ENCODE results near the gene GASK1A. TPM values are rescaled to one million over a fixed set of nuclear protein-coding genes. Genes with fewer than 3 reads are reported as not detected.

GASK1A gene
- total RNA-seq, 4 donors from 2014 or later = 2.6 to 9.5 (median 8.8) TPM

GRCh38 chr3:42980209-42980608 lies 1.1 kb downstream of the GASK1A start:
- no peak for DNase-seq
- Histone ChIP-seq H3K27me3 (no peaks in the 10 kb centered on the region), H3K4me3 (replicated peaks in 1 of 3) (no peak overlapping the region), H3K9me3 (no peaks in the 10 kb centered on the region), H3K27ac (no peak overlapping the region), H3K4me1 (peaks cover 0 to 14% of the 10 kb centered on the region in 2 donors), H3K36me3 (no peaks in the 10 kb centered on the region)
- TF ChIP-seq POLR2A (IDR thresholded peaks at IDR 0.05) (no peak), CTCF (IDR thresholded peaks at IDR 0.05) (no peak)
- intact Hi-C loops (cut with DNase I) = no loop called here
- 86 to 89% methylated on average over 12 of the region's 12 CpGs for WGBS, 2 donors

- H3K27me3 ChIP-seq = no peaks in the 10 kb centered on the region
- no peak for DNase-seq
- H3K4me1 ChIP-seq = peaks cover 0 to 14% of the 10 kb centered on the region in 2 donors
- no peak overlapping the region for H3K27ac ChIP-seq
- TF ChIP-seq POLR2A (IDR thresholded peaks at IDR 0.05) = no peak
- TF ChIP-seq CTCF (IDR thresholded peaks at IDR 0.05) = no peak
- intact Hi-C loops (cut with DNase I) = no loop called here
- H3K4me3 ChIP-seq (replicated peaks in 1 of 3) = no peak overlapping the region
- 85 to 87% methylated on average over 4 to 6 of the region's 6 CpGs for WGBS, 2 donors
- H3K9me3 ChIP-seq = no peaks in the 10 kb centered on the region
- no peaks in the 10 kb centered on the region for H3K36me3 ChIP-seq
These were observed 1.8 kb downstream of the GASK1A start for GRCh38 chr3:42980909-42981308.

GRCh38 chr3:42982645-42983412 lies 3.7 kb downstream of the GASK1A start:
- no peaks in the 10 kb centered on the region for H3K36me3 ChIP-seq
- H3K27me3 ChIP-seq = no peaks in the 10 kb centered on the region
- 81 to 85% methylated on average over 6 of the region's 6 CpGs for WGBS, 2 donors
- H3K27ac ChIP-seq = no peak overlapping the region
- intact Hi-C loops (cut with DNase I) = no loop called here
- no peak overlapping the region for H3K4me3 ChIP-seq (replicated peaks in 1 of 3)
- H3K9me3 ChIP-seq = no peaks in the 10 kb centered on the region
- TF ChIP-seq POLR2A (IDR thresholded peaks at IDR 0.05) (no peak), CTCF (IDR thresholded peaks at IDR 0.05) (no peak)
- peaks cover 0 to 14% of the 10 kb centered on the region in 2 donors for H3K4me1 ChIP-seq
- DNase-seq = no peak

GRCh38 chr3:42983927-42984326 lies 4.8 kb downstream of the GASK1A start:
- TF ChIP-seq CTCF (IDR thresholded peaks at IDR 0.05) (no peak), POLR2A (IDR thresholded peaks at IDR 0.05) (no peak)
- intact Hi-C loops (cut with DNase I) = no loop called here
- no peak overlapping the region for H3K4me3 ChIP-seq (replicated peaks in 1 of 3)
- H3K36me3 ChIP-seq = no peaks in the 10 kb centered on the region
- H3K4me1 ChIP-seq = peaks cover 0 to 13% of the 10 kb centered on the region in 2 donors
- no peaks in the 10 kb centered on the region for H3K9me3 ChIP-seq
- H3K27me3 ChIP-seq = no peaks in the 10 kb centered on the region
- no peak overlapping the region for H3K27ac ChIP-seq
- no peak for DNase-seq
- 91 to 98% methylated on average over 3 of the region's 3 CpGs for WGBS, 2 donors

GRCh38 chr3:42984701-42985100 lies 5.6 kb downstream of the GASK1A start:
- DNase-seq = no peak
- peaks cover 0 to 5% of the 10 kb centered on the region in 2 donors for H3K4me1 ChIP-seq
- no peak overlapping the region for H3K4me3 ChIP-seq (replicated peaks in 1 of 3)
- WGBS, 2 donors = 49 to 59% methylated on average over 4 of the region's 4 CpGs
- no peaks in the 10 kb centered on the region for H3K27me3 ChIP-seq
- no peaks in the 10 kb centered on the region for H3K36me3 ChIP-seq
- TF ChIP-seq CTCF (IDR thresholded peaks at IDR 0.05) (no peak), POLR2A (IDR thresholded peaks at IDR 0.05) (no peak)
- no peaks in the 10 kb centered on the region for H3K9me3 ChIP-seq
- no peak overlapping the region for H3K27ac ChIP-seq
- intact Hi-C loops (cut with DNase I) = no loop called here
